B cell (primary cell): ENCODE data around the gene ATP6V1G2. TPM values are rescaled to one million over a fixed set of nuclear protein-coding genes. Genes with fewer than 3 reads are reported as not detected.

Experiments
- ATAC-seq: fragments of 200-7000 bp; cut with Tn5 transposase; one replicate; pipeline ENCODE4 v1.10.0; 2021; ENCODE audit warnings: low read depth, mild to moderate bottlenecking, moderate number of reproducible peaks, moderate library complexity
- CTCF ChIA-PET: fragments of 350-600 bp; sonication (Branson Sonifier 250); formaldehyde crosslinking; loops from one replicate; lab custom pipeline; 2021; ENCODE audit warnings: antibody characterized with exemption, inconsistent platforms; lab: Charles Lee
- POLR2A ChIA-PET: fragments of 350-600 bp; sonication (Branson Sonifier 250); formaldehyde crosslinking; loops from one replicate; lab custom pipeline; 2021; ENCODE audit warnings: antibody characterized with exemption; lab: Charles Lee
- DNase-seq: peaks from one replicate; pipeline ENCODE4 v3.0.0; 2013
- H2AFZ ChIP-seq: 2 replicates; pipeline ENCODE4 v1.6.1; 2012; ENCODE audit warnings: mild to moderate bottlenecking, low read depth, low read length; ENCODE audit not compliant: insufficient read depth, poor library complexity, severe bottlenecking
- H3K27ac ChIP-seq, 2 donors: 1 replicate in 1 of 2; 2 replicates in 1 of 2; pipeline ENCODE4 v1.5.1; 2012 to 2013; ENCODE audit warnings: low read length in 2 of 2, mild to moderate bottlenecking in 2 of 2, moderate library complexity in 1 of 2
- H3K27me3 ChIP-seq, 4 experiments: fragments of 200-600 bp in 1 of 4; sonication (generic) in 1 of 4; replicated peaks in 1 of 4; 1 replicate in 2 of 4; 2 replicates in 2 of 4; pipeline versions ENCODE4 v1.6.1 to v1.7.0; 2013 to 2016; ENCODE audit warnings: low read length in 3 of 4, mild to moderate bottlenecking in 2 of 4, mixed read lengths in 1 of 4, moderate library complexity in 1 of 4; ENCODE audit not compliant: insufficient read depth in 4 of 4, control insufficient read depth in 3 of 4; ENCODE audit errors: control extremely low read depth in 1 of 4
- H3K36me3 ChIP-seq, 2 experiments: replicated peaks in 1 of 2; 1 replicate in 1 of 2; 2 replicates in 1 of 2; pipeline versions ENCODE4 v1.6.1 to v1.7.1; 2013; ENCODE audit warnings: low read length in 1 of 2; ENCODE audit not compliant: insufficient read depth in 2 of 2, control insufficient read depth in 1 of 2; ENCODE audit errors: control extremely low read depth in 1 of 2, extremely low read depth in 1 of 2
- H3K4me1 ChIP-seq, 2 donors: fragments of 200-600 bp in 1 of 2; sonication (generic) in 1 of 2; 1 replicate in 1 of 2; 2 replicates in 1 of 2; pipeline versions ENCODE4 v1.5.1 to v1.6.1; 2013 to 2017; ENCODE audit warnings: low read length in 2 of 2; ENCODE audit not compliant: control insufficient read depth in 2 of 2, insufficient read depth in 2 of 2
- H3K4me2 ChIP-seq: replicated peaks from 2 replicates; pipeline ENCODE3; 2012; ENCODE audit warnings: mild to moderate bottlenecking, low read depth, low read length; ENCODE audit not compliant: poor library complexity, severe bottlenecking
- H3K4me3 ChIP-seq, 5 experiments: fragments of 200-600 bp in 1 of 5; sonication (generic) in 1 of 5; 1 replicate in 3 of 5; 2 replicates in 2 of 5; pipeline versions ENCODE4 v1.5.1 to v1.7.0; 2011 to 2016; ENCODE audit warnings: low read length in 4 of 5, mild to moderate bottlenecking in 4 of 5, low read depth in 2 of 5, control low read depth in 1 of 5, moderate library complexity in 1 of 5; ENCODE audit not compliant: insufficient read depth in 1 of 5; ENCODE audit errors: control extremely low read depth in 1 of 5, extremely low read depth in 1 of 5
- H3K79me2 ChIP-seq: fragments of 200-600 bp; sonication (generic); one replicate; pipeline ENCODE4 v1.6.0; 2016; ENCODE audit warnings: low read length; ENCODE audit not compliant: control insufficient read depth, insufficient read depth
- H3K9ac ChIP-seq: fragments of 200-600 bp; sonication (generic); 2 replicates; pipeline ENCODE4 v1.6.1; 2017; ENCODE audit warnings: mild to moderate bottlenecking, low read length, moderate library complexity
- H3K9me3 ChIP-seq, 3 donors: one replicate each; pipeline versions ENCODE4 v1.6.1 to v1.7.1; 2013; ENCODE audit warnings: low read length in 2 of 3; ENCODE audit not compliant: control insufficient read depth in 2 of 3, insufficient read depth in 1 of 3; ENCODE audit errors: control extremely low read depth in 1 of 3
- H4K20me1 ChIP-seq: 2 replicates; pipeline ENCODE4 v1.6.0; 2012; ENCODE audit warnings: mild to moderate bottlenecking, low read length; ENCODE audit not compliant: insufficient read depth, control insufficient read depth, poor library complexity, severe bottlenecking
- H3K27ac Mint-ChIP-seq: one replicate; pipeline ENCODE4 v1.8.0; 2021; ENCODE audit warnings: mixed read lengths
- H3K27me3 Mint-ChIP-seq: one replicate; pipeline ENCODE4 v1.8.0; 2021; ENCODE audit warnings: mixed read lengths
- H3K4me1 Mint-ChIP-seq: one replicate; pipeline ENCODE4 v1.8.0; 2021; ENCODE audit warnings: mixed read lengths
- H3K4me3 Mint-ChIP-seq: one replicate; pipeline ENCODE4 v1.8.0; 2021; ENCODE audit warnings: mixed read lengths
- H3K9me3 Mint-ChIP-seq: one replicate; pipeline ENCODE4 v1.8.0; 2022; ENCODE audit warnings: mixed read lengths; ENCODE audit not compliant: insufficient read depth
- CTCF ChIP-seq: fragments of 200-600 bp; IDR thresholded peaks from one replicate; pipeline ENCODE4 v1.8.0; 2022; ENCODE audit warnings: antibody characterized with exemption, mild to moderate bottlenecking
- EZH2 ChIP-seq: IDR thresholded peaks from 2 replicates; pipeline ENCODE4 v1.6.1; 2012; ENCODE audit warnings: borderline replicate concordance, low read depth, mild to moderate bottlenecking, moderate library complexity, low read length; ENCODE audit not compliant: insufficient read depth, poor library complexity, severe bottlenecking
- WGBS: methylation state at CpG from one replicate; pipeline ENCODE4 v1.1.5; 2013; ENCODE audit warnings: missing lambda C conversion rate; ENCODE audit not compliant: insufficient coverage; 5-methylcytosine and 5-hydroxymethylcytosine counted together
- intact Hi-C: fragments of 100-400 bp; cut with micrococcal nuclease; formaldehyde crosslinking; loops from one replicate; pipeline ENCODE4 v1.10.0; 2022
- polyA plus RNA-seq: library from polyadenylated mRNA; depleted of rRNA; stranded (reverse); fragments of >200 nt; gene quantifications from 2 replicates; pipeline ENCODE4 v1.2.3, GENCODE V29; 2012
- total RNA-seq, 2 donors: library from RNA; stranded (reverse); fragments of 120-200 nt in 1 of 2; gene quantifications; 1 replicate in 1 of 2; 2 replicates in 1 of 2; pipeline versions ENCODE4 v1.2.3 to v1.2.4, GENCODE V29; 2013 to 2022

The ATP6V1G2 gene
- total and polyA plus RNA-seq, 2 donors (not counting 1 experiment from before 2014, with no cell fraction given), result 3.3 to 4.5 TPM

GRCh38 chr6:31547727-31548543 is 1.5 kb upstream of the ATP6V1G2 start:
- CTCF ChIA-PET, result interaction anchor here (0.6 to 29.4 kb wide), 10 partner anchors 19 to 283 kb away, joined by 3 to 2241 read pairs (median 4); partner anchors contain the start of genes AIF1, C6orf47, LSM2 and LST1
- H3K4me1 Mint-ChIP-seq, result peaks cover 40% of the 10 kb centered on the region
- peak overlapping the region; percentile 88 for H3K27ac Mint-ChIP-seq
- H3K4me3 Mint-ChIP-seq, result peak overlapping the region; percentile 87
- no peak for DNase-seq
- Histone ChIP-seq H3K4me3 (peak overlapping the region; percentile 28 to 69 (median 40)), H3K36me3 (peaks cover 0 to 3% of the 10 kb centered on the region in 2 experiments), H4K20me1 (no peaks in the 10 kb centered on the region), H3K79me2 (peaks cover 40% of the 10 kb centered on the region), H3K27me3 (no peaks in the 10 kb centered on the region), H3K4me2 (peak overlapping the region; percentile 88), H3K4me1 (peaks cover 26 to 47% of the 10 kb centered on the region in 2 donors), H3K9me3 (peaks cover 0 to 3% (median 0%) of the 10 kb centered on the region in 3 donors), H2AFZ (peak overlapping the region; percentile 61), H3K9ac (peak overlapping the region; percentile 70), H3K27ac (peak overlapping the region; percentile 80 to 83)
- no peak for ATAC-seq
- H3K27me3 Mint-ChIP-seq, result no peaks in the 10 kb centered on the region
- POLR2A ChIA-PET, result interaction anchor here (0.6 to 42.6 kb wide), 8 partner anchors 9 to 315 kb away, joined by 3 to 1450 read pairs (median 4); partner anchors contain the start of genes LST1, LTA, LTB and NCR3
- no peaks in the 10 kb centered on the region for H3K9me3 Mint-ChIP-seq
- TF ChIP-seq EZH2, result no peak
- TF ChIP-seq CTCF, result no peak
- WGBS, result 95% methylated on average over 21 of the region's 24 CpGs
- intact Hi-C loops, result loop anchor here (1.0 to 2.0 kb wide), 7 partner anchors 13 to 607 kb away; partner anchors contain the start of genes EHMT2, PPT2 and PRRC2A
